Measurements from ENCODE around the gene HOMER2.

Gene HOMER2

DNA sequence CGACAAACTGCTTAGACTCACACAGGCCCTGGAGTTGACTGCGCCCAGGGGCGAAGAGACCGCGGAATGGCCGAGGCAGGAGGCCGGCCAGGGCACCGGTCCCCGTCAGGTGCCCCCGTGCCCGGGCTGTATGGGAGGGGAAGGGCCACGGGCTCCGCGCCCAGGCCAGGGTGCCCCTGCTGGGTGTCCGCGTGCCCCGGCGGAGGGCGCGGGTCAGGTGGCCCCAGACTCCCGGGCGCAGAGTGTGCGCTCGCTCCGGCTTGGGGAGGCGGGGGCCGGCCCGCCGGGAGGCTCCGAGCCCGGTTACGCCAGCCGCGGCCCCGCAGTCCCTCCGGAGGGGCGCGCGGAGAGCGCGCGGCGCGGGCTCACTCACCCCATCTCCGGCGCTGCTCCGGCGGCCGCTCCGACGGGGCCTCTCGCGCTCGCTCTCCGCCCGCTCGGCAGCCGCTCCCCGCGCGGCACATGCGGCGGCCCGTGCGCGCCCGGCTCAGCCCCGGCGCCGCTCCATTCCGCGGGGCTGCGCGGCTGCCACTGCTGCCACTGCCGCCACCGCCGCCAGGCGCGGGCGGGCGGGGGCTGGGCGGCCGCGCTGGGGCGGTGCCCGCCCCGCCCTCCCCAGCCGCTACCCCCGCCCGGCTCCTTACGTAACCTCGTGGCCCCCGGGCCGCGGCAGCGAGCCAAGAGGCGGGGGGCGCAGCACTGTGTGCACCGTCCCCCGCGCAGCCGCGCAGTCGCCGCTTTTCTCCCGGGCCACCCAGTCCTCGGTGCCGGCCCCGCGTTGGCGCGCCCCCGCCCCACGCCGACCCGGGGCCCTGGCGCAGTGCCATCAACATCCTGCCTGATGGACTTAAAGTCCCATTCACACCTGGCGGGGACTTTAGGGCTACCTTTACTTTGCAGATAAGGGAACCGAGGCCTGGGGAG is at the start of gene HOMER2:
Gene HOMER2 (minus strand): TSS at position 563 of the 924 bp plus-strand sequence. CDS start 185 bp downstream, at position 378.
- TF ChIP-seq GATA2 (IDR thresholded peaks at IDR 0.05; ENCODE audit: low read depth, low read length) (no peak), GATA3 (IDR thresholded peaks at IDR 0.05; ENCODE audit: low read depth, low read length) (no peak)

- TF ChIP-seq GATA2 (IDR thresholded peaks at IDR 0.05; ENCODE audit: low read depth, low read length) (no peak), GATA3 (IDR thresholded peaks at IDR 0.05; ENCODE audit: low read depth, low read length) (no peak)
Observed at GRCh38 chr15:82999905-83000671, 47.6 kb upstream of the HOMER2 start.

- TF ChIP-seq GATA3 (IDR thresholded peaks at IDR 0.05; ENCODE audit: low read depth, low read length) (no peak), GATA2 (IDR thresholded peaks at IDR 0.05; ENCODE audit: low read depth, low read length) (no peak)
Observed at GRCh38 chr15:82999426-82999825, 46.9 kb upstream of the HOMER2 start.

- no peak for TF ChIP-seq GATA3 (IDR thresholded peaks at IDR 0.05; ENCODE audit: low read depth, low read length)
- no peak for TF ChIP-seq GATA2 (IDR thresholded peaks at IDR 0.05; ENCODE audit: low read depth, low read length)
Observed at GRCh38 chr15:82995938-82996337, 43.4 kb upstream of the HOMER2 start.

GRCh38 chr15:82995076-82995475 is 42.6 kb upstream of the HOMER2 start:
- TF ChIP-seq GATA2 (IDR thresholded peaks at IDR 0.05; ENCODE audit: low read depth, low read length) (no peak), GATA3 (IDR thresholded peaks at IDR 0.05; ENCODE audit: low read depth, low read length) (no peak)

DNA sequence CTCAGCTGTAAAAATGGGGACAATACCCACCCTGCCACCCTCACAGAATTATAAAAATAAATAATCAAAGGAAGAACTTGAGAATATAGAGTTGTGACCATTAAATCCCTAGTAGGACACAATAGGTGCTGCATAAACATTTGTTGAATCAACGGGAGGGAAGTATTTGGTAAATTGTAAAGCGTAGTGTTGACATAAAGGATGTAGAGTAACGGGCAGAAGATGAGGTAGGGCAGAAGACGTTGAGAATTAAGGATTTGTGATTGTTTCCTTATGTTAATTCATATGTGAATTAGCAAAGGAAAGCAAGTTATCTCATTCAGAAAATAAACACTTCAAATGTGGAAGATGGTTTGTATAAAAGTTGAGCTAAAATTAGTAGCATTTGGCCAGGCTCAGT is 40.6 kb upstream of the HOMER2 start:
- no peak for TF ChIP-seq GATA2 (IDR thresholded peaks at IDR 0.05; ENCODE audit: low read depth, low read length)

DNA sequence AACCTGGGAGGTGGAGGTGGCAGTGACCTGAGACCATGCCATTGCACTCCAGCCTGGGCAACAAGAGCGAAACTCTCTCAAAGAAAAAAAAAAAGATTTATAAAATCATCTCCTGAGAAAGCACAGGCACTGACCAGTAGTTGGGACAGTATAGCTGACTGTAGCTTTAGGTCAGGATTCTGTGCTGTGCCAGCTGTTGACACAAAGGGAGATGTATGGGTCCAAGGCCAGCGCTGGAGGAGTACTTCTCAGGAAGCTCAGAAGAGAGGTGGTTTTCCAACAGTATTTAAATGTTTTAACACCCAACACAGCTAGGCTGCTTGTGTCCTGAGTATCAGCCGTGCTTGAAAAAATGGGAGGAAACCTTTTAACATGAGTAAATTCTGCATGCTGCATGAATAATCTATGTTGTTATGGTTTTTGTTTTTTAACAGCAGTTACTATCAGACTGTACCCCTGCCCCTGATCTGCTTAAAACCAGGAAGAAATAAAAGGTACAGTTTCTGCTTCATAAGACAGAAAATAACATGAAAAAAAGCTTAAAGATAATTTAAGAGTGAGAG is 40.0 kb upstream of the HOMER2 start:
- no peak for TF ChIP-seq GATA2 (IDR thresholded peaks at IDR 0.05; ENCODE audit: low read depth, low read length)
- TF ChIP-seq GATA3 (IDR thresholded peaks at IDR 0.05; ENCODE audit: low read depth, low read length), result no peak

DNA sequence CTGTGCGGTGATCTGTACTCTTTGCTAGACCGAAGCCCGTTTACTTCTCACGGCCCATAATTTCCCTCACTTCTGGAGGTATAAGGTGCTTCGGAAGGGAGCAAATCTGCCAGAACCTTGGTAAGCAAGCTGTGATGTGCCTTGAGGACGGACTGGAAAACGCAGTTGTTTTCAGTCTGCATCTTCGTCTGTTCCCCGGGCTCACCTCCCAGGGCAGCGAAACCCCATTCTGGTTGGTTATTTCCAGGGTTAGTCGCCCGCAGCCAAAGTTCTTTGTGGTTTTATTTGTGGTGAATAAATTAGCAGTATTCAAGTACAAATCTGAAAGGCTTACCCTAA is 33.9 kb upstream of the HOMER2 start:
- TF ChIP-seq GATA2 (IDR thresholded peaks at IDR 0.05; ENCODE audit: low read depth, low read length), result no peak
- TF ChIP-seq GATA3 (IDR thresholded peaks at IDR 0.05; ENCODE audit: low read depth, low read length), result no peak

DNA sequence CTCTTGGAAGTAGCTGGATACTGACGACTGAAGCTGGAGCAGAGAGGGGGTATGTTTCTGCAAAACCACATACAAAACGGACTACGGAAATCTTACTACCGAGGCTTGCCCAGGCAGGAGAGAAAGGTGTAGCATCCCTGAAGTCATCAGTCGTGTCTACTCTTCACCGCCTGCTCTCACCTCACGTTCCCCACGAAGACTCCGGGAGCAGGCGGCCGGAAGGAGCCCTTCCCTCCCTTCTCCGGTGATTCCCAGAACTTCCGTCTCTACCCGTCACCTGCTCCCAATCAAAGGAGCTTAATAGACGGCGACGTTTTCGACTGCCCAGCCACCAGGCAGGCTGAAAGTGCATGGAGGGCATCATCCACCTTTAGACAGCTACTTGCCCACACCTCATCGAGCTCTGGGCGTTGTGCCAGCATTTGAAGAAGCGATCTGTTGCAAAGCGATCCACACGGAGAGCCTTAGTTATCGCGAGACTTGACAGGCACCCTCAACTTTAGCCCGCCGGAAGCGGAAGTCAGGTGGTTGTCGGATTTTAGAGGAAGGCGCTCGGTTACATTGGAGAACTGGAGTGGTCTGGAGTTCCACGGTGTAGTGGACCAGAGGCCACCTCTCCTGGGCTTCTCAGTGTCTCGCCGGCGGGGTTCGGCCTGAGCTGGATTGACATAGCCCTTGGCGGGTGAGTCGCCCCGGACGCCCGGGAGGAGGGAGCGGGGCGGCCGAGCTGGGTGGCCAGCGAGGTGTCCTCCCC is 33.3 kb upstream of the HOMER2 start, which contains the start of gene RAMAC:
Gene RAMAC (plus strand): TSS at position 523 of the 754 bp plus-strand sequence. CDS start 2,809 bp downstream, outside the sequence.
- TF ChIP-seq GATA3 (IDR thresholded peaks at IDR 0.05; ENCODE audit: low read depth, low read length) (no peak), GATA2 (IDR thresholded peaks at IDR 0.05; ENCODE audit: low read depth, low read length) (no peak)

GRCh38 chr15:82980981-82981380 is 28.5 kb upstream of the HOMER2 start:
- TF ChIP-seq GATA2 (IDR thresholded peaks at IDR 0.05; ENCODE audit: low read depth, low read length) (no peak), GATA3 (IDR thresholded peaks at IDR 0.05; ENCODE audit: low read depth, low read length) (no peak)

- TF ChIP-seq GATA3 (IDR thresholded peaks at IDR 0.05; ENCODE audit: low read depth, low read length) (no peak), GATA2 (IDR thresholded peaks at IDR 0.05; ENCODE audit: low read depth, low read length) (no peak)
Observed at GRCh38 chr15:82979726-82980125, 27.2 kb upstream of the HOMER2 start.

- TF ChIP-seq GATA3 (IDR thresholded peaks at IDR 0.05; ENCODE audit: low read depth, low read length) (no peak), GATA2 (IDR thresholded peaks at IDR 0.05; ENCODE audit: low read depth, low read length) (no peak)
Observed at GRCh38 chr15:82978438-82978837, 25.9 kb upstream of the HOMER2 start.

- no peak for TF ChIP-seq GATA2 (IDR thresholded peaks at IDR 0.05; ENCODE audit: low read depth, low read length)
- no peak for TF ChIP-seq GATA3 (IDR thresholded peaks at IDR 0.05; ENCODE audit: low read depth, low read length)
Observed at GRCh38 chr15:82977076-82977475, 24.6 kb upstream of the HOMER2 start.

- TF ChIP-seq GATA2 (IDR thresholded peaks at IDR 0.05; ENCODE audit: low read depth, low read length) (no peak), GATA3 (IDR thresholded peaks at IDR 0.05; ENCODE audit: low read depth, low read length) (no peak)
Observed at GRCh38 chr15:82972990-82973389, 20.5 kb upstream of the HOMER2 start.
